HL-60 (cell line): ENCODE measurements around the gene CHL1.
A peak's percentile ranks its signal among the peaks of the same experiment; 100 is the strongest.

Experiments used
- POLR2AphosphoS5 ChIP-seq: IDR thresholded peaks from 2 replicates; pipeline ENCODE4 v1.6.1; 2012; ENCODE audit warnings: low read depth
- REST ChIP-seq: IDR thresholded peaks from 2 replicates; pipeline ENCODE4 v1.6.1; 2012; ENCODE audit warnings: low read depth; ENCODE audit not compliant: insufficient replicate concordance
- TF ChIP-seq, protein P1 (sequence below): IDR thresholded peaks from one replicate; pipeline ENCODE4 v1.5.1; 2011; ENCODE audit warnings: low read length, control low read depth, inconsistent platforms; ENCODE audit not compliant: insufficient read depth

GRCh38 chr3:354432-354831, 157.9 kb downstream of the CHL1 start:
- TF ChIP-seq, protein P1, sequence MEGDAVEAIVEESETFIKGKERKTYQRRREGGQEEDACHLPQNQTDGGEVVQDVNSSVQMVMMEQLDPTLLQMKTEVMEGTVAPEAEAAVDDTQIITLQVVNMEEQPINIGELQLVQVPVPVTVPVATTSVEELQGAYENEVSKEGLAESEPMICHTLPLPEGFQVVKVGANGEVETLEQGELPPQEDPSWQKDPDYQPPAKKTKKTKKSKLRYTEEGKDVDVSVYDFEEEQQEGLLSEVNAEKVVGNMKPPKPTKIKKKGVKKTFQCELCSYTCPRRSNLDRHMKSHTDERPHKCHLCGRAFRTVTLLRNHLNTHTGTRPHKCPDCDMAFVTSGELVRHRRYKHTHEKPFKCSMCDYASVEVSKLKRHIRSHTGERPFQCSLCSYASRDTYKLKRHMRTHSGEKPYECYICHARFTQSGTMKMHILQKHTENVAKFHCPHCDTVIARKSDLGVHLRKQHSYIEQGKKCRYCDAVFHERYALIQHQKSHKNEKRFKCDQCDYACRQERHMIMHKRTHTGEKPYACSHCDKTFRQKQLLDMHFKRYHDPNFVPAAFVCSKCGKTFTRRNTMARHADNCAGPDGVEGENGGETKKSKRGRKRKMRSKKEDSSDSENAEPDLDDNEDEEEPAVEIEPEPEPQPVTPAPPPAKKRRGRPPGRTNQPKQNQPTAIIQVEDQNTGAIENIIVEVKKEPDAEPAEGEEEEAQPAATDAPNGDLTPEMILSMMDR, result peak; percentile 68
- TF ChIP-seq POLR2AphosphoS5 (no peak), REST (no peak)
